ENCODE data around the gene IL18. TPM values are rescaled to one million over a fixed set of nuclear protein-coding genes. Genes with fewer than 3 reads are reported as not detected.

Gene IL18
- total RNA-seq, 4 donors from 2014 or later: 1.2 to 6.8 (median 3.9) TPM

DNA sequence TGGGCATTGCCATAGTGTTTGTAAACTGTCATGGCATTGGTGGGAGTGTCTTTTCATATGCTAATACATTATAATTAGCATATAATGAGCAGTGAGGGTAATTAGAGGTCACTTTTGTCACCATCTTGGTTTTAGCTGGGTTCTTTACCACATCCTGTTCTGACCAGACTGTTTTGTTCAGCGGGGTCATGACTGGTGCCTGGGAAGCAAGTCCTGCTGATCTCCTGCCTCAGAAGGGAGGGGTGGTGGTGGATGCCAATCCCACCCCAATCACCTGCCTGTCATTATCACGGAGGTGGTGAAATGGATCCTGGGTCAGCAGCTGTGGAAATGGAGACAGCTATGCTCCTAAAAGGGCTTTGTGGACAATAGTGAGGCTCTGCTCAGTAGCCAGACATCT, 31.2 kb downstream of the IL18 start:
- Histone ChIP-seq H3K27me3 (no peaks in the 10 kb centered on the region), H3K4me1 (no peaks in the 10 kb centered on the region), H3K9me3 (no peaks in the 10 kb centered on the region), H3K4me3 (no peak overlapping the region), H3K36me3 (no peaks in the 10 kb centered on the region), H3K27ac (no peak overlapping the region)
- no peak for TF ChIP-seq POLR2A (IDR thresholded peaks at IDR 0.05)
- TF ChIP-seq, protein P1, sequence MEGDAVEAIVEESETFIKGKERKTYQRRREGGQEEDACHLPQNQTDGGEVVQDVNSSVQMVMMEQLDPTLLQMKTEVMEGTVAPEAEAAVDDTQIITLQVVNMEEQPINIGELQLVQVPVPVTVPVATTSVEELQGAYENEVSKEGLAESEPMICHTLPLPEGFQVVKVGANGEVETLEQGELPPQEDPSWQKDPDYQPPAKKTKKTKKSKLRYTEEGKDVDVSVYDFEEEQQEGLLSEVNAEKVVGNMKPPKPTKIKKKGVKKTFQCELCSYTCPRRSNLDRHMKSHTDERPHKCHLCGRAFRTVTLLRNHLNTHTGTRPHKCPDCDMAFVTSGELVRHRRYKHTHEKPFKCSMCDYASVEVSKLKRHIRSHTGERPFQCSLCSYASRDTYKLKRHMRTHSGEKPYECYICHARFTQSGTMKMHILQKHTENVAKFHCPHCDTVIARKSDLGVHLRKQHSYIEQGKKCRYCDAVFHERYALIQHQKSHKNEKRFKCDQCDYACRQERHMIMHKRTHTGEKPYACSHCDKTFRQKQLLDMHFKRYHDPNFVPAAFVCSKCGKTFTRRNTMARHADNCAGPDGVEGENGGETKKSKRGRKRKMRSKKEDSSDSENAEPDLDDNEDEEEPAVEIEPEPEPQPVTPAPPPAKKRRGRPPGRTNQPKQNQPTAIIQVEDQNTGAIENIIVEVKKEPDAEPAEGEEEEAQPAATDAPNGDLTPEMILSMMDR (IDR thresholded peaks at IDR 0.05): no peak
- intact Hi-C loops (cut with DNase I; ENCODE audit: low total_unique reads): no loop called here
- DNase-seq: no peak

DNA sequence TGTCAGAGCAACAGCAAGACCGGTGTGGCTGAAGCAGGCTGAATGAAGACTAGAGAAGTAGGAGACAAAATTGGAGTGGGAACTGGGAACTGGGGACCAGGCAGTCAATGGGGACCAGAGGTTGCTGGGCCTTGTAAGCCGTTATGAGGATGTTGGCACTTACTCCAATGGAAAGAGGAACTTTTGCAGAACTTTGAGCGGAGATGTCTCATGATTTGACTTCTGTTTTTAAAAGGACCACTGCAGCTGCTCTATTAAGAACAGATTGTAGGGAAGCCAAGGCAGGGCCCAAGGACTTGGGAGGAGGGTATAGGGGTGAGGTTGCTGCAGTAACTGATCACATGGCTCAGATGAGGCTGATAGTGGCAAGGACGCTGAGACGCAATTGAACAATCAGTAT, 34.2 kb downstream of the IL18 start:
- Histone ChIP-seq H3K27me3 (no peaks in the 10 kb centered on the region), H3K9me3 (no peaks in the 10 kb centered on the region), H3K4me3 (no peak overlapping the region), H3K4me1 (no peaks in the 10 kb centered on the region), H3K27ac (no peak overlapping the region), H3K36me3 (no peaks in the 10 kb centered on the region)
- DNase-seq: no peak
- TF ChIP-seq, protein P1 (IDR thresholded peaks at IDR 0.05): no peak
- TF ChIP-seq POLR2A (IDR thresholded peaks at IDR 0.05): no peak
- intact Hi-C loops (cut with DNase I; ENCODE audit: low total_unique reads): no loop called here

DNA sequence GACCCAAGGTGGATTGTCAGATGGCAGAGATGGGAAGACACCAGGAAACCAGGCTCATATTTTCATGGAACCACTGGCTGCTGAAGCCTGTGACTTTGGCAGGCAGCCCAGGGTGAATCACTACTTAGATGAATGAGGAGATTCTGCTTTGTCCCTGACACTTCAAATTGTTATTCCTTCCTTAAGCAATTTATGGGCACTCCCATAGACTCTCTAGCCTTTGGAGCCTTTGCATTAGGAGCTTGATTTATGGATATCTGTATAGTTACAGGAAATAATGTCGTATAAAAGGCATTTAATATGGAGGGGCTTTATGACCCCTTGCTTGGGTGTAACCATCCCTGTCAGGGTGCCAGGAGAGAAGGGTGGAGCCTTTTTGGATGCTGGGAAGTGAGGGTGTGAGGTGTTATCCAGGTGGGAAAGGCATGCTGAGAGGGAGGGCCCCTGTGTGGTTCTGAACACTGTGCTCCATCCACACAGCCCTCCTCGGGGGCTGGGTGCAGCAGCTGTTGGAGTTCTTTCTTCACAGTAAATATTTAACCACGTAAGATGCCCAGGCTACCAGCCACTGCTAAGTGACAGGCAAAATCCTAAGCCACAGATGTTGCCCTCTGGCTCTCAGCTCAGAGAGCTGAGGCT, 35.3 kb downstream of the IL18 start:
- TF ChIP-seq, protein P1 (IDR thresholded peaks at IDR 0.05): no peak
- no peak for TF ChIP-seq POLR2A (IDR thresholded peaks at IDR 0.05)
- Histone ChIP-seq H3K36me3 (no peaks in the 10 kb centered on the region), H3K4me3 (no peak overlapping the region), H3K27ac (no peak overlapping the region), H3K9me3 (no peaks in the 10 kb centered on the region), H3K27me3 (no peaks in the 10 kb centered on the region), H3K4me1 (no peaks in the 10 kb centered on the region)
- peak; percentile 21 to 27 for DNase-seq
- intact Hi-C loops (cut with DNase I; ENCODE audit: low total_unique reads): no loop called here

DNA sequence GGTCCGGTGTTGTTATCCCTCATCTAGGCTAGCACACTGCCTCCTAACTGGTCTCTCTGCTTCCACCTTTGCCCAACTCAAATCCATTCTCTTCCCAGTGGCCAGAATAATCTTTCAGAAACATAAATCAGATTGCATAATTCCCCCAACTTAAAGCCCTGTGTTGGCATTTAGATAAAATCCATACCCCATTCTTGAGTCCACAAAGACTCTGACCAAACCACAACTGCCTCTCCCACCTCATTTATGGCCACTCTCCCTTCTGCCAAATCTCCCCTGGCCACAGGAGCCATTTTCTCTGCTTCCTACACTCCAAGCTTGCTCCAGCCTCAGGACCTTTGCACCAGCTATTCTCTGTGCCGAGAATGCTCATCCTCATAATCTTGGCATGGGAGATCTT, 36.8 kb downstream of the IL18 start:
- intact Hi-C loops (cut with DNase I; ENCODE audit: low total_unique reads): no loop called here
- no peaks in the 10 kb centered on the region for H3K36me3 ChIP-seq
- no peak for DNase-seq
- H3K27me3 ChIP-seq: no peaks in the 10 kb centered on the region
- TF ChIP-seq POLR2A (IDR thresholded peaks at IDR 0.05): no peak
- TF ChIP-seq, protein P1 (IDR thresholded peaks at IDR 0.05): no peak
- H3K4me1 ChIP-seq: no peaks in the 10 kb centered on the region
- no peak overlapping the region for H3K27ac ChIP-seq
- no peaks in the 10 kb centered on the region for H3K9me3 ChIP-seq
- no peak overlapping the region for H3K4me3 ChIP-seq

DNA sequence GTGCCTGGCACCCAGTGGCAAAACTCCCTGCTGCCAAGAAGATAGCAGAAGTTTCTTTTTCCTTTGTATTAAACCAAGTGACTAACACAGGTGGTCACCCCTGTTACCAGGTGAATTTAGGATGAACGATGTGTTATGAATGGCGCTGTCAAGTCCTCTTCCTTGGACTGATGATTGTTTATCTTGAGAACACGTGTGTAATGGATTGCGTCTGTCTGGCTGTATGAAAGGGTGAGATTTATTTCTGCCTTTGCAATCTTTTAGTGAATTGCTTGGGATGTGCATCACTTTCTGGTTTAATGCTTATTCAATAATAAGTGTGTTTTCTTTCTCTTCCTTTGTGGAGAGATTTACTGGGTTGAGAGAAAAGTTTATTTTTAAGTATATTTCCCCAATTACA, 40.8 kb downstream of the IL18 start:
- no peaks in the 10 kb centered on the region for H3K27me3 ChIP-seq
- no peak for DNase-seq
- intact Hi-C loops (cut with DNase I; ENCODE audit: low total_unique reads): no loop called here
- H3K4me3 ChIP-seq: no peak overlapping the region
- TF ChIP-seq, protein P1 (IDR thresholded peaks at IDR 0.05): no peak
- TF ChIP-seq POLR2A (IDR thresholded peaks at IDR 0.05): no peak
- H3K9me3 ChIP-seq: no peaks in the 10 kb centered on the region
- H3K4me1 ChIP-seq: no peaks in the 10 kb centered on the region
- no peaks in the 10 kb centered on the region for H3K36me3 ChIP-seq
- H3K27ac ChIP-seq: no peak overlapping the region
